Stimulated activated memory B cell treated with anti-CD40 and anti-IgM and Interleukin-4, amounts not matched to agents 10 μg/mL and 1 μg/mL and 100 μg/mL, for 72 hours (primary cell): ENCODE data around the gene HES6.
A peak's percentile ranks its signal among the peaks of the same experiment; 100 is the strongest.

Source experiments
- ATAC-seq: fragments of 150-1000 bp; cut with Tn5 transposase; 2 replicates; pipeline ENCODE4 v1.10.0; 2021
- H3K27ac Mint-ChIP-seq: one replicate; pipeline ENCODE4 v1.8.0; 2022; ENCODE audit warnings: mild to moderate bottlenecking, mixed read lengths
- H3K27me3 Mint-ChIP-seq: one replicate; pipeline ENCODE4 v1.8.0; 2022; ENCODE audit warnings: mixed read lengths
- H3K36me3 Mint-ChIP-seq: one replicate; pipeline ENCODE4 v1.8.0; 2022; ENCODE audit warnings: mixed read lengths
- H3K4me1 Mint-ChIP-seq: one replicate; pipeline ENCODE4 v1.8.0; 2022; ENCODE audit warnings: mixed read lengths
- H3K4me3 Mint-ChIP-seq: one replicate; pipeline ENCODE4 v1.8.0; 2022; ENCODE audit warnings: mild to moderate bottlenecking, moderate library complexity, mixed read lengths
- H3K9me3 Mint-ChIP-seq: one replicate; pipeline ENCODE4 v1.8.0; 2022; ENCODE audit warnings: mixed read lengths

Gene HES6

DNA sequence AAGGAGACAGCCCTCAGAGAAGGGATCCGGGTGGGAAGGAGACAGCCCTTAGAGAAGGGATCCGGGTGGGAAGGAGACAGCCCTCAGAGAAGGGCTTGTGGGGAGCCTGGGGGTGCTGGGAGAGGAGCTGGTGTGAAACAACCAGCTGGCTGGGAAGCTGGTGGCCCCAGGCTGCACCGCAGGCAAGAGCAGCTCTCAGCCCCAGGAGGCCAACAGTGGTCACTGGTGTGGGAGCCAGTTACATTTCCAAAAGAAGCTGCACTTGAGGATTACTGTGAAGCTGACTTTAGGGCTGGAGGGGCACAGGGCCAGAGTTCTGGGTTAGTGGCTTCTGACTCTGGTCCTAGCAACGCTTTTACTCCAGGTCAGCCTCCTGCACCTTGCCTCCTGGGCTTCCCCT, 3.3 kb downstream of the HES6 start:
- Mint-ChIP-seq H3K4me1 (peaks cover 15% of the 10 kb centered on the region), H3K4me3 (no peak overlapping the region), H3K36me3 (peaks cover 8% of the 10 kb centered on the region), H3K9me3 (no peaks in the 10 kb centered on the region), H3K27ac (no peak overlapping the region), H3K27me3 (peaks cover 24% of the 10 kb centered on the region)
- no peak for ATAC-seq

DNA sequence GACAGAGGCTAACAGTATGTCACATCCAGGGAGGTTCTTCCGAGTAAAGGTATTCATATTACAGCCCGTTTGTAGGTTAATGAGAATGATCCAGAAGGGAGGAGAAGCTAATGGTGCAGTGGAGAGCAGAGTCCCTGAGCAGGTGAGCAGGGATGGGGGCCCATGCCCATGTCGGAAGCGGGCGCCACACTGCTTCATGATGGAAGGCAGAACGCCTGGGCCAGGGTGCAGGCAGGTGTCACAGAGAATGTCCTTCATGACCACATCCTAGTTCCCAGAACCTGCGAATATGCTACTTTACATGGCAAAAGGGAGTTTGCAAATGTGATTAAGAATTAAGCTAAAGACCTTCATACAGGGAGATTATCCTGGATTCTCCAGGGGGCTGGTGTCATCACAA, 4.0 kb downstream of the HES6 start:
- peaks cover 24% of the 10 kb centered on the region for H3K27me3 Mint-ChIP-seq
- peaks cover 8% of the 10 kb centered on the region for H3K36me3 Mint-ChIP-seq
- H3K4me1 Mint-ChIP-seq = peaks cover 16% of the 10 kb centered on the region
- no peak overlapping the region for H3K27ac Mint-ChIP-seq
- H3K9me3 Mint-ChIP-seq = no peaks in the 10 kb centered on the region
- no peak for ATAC-seq
- no peak overlapping the region for H3K4me3 Mint-ChIP-seq

- H3K36me3 Mint-ChIP-seq = peaks cover 8% of the 10 kb centered on the region
- H3K4me1 Mint-ChIP-seq = peaks cover 19% of the 10 kb centered on the region
- peaks cover 29% of the 10 kb centered on the region for H3K27me3 Mint-ChIP-seq
- H3K9me3 Mint-ChIP-seq = no peaks in the 10 kb centered on the region
- no peak overlapping the region for H3K27ac Mint-ChIP-seq
- ATAC-seq = no peak
- H3K4me3 Mint-ChIP-seq = no peak overlapping the region
Measured at GRCh38 chr2:238235331-238235732, 4.5 kb downstream of the HES6 start.

DNA sequence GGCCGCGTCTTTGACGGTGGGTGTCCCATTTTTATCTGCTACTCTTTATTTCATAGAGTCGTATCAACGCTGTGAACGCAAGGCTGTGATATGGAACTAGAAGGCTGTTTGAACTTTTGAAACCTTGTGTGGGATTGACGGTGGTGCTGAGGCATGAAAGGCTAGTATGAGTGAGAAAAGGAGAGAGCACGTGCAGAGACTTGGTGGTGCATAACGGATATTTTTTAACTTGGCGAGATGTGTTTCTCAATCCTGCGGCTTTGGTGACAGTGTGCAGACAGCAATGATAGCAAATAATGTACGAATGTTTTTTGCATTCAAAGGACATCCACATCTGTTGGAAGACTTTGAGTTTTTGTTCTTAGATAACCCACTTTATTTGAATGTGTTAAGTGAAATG, 6.2 kb downstream of the HES6 start:
- peaks cover 32% of the 10 kb centered on the region for H3K27me3 Mint-ChIP-seq
- ATAC-seq = no peak
- H3K36me3 Mint-ChIP-seq = peaks cover 8% of the 10 kb centered on the region
- H3K4me1 Mint-ChIP-seq = peaks cover 18% of the 10 kb centered on the region
- no peak overlapping the region for H3K27ac Mint-ChIP-seq
- no peaks in the 10 kb centered on the region for H3K9me3 Mint-ChIP-seq
- no peak overlapping the region for H3K4me3 Mint-ChIP-seq

- ATAC-seq = no peak
- H3K36me3 Mint-ChIP-seq = peaks cover 17% of the 10 kb centered on the region
- peak overlapping the region; percentile 82 for H3K4me3 Mint-ChIP-seq
- H3K9me3 Mint-ChIP-seq = no peaks in the 10 kb centered on the region
- H3K27me3 Mint-ChIP-seq = peaks cover 32% of the 10 kb centered on the region
- H3K27ac Mint-ChIP-seq = peak overlapping the region; percentile 15
- peaks cover 18% of the 10 kb centered on the region for H3K4me1 Mint-ChIP-seq
Measured at GRCh38 chr2:238231809-238232208, 8.0 kb downstream of the HES6 start.

GRCh38 chr2:238231251-238231793, 8.5 kb downstream of the HES6 start:
- H3K4me3 Mint-ChIP-seq = peak overlapping the region; percentile 82
- H3K27me3 Mint-ChIP-seq = peaks cover 27% of the 10 kb centered on the region
- peaks cover 22% of the 10 kb centered on the region for H3K36me3 Mint-ChIP-seq
- peak overlapping the region; percentile 15 for H3K27ac Mint-ChIP-seq
- peak; percentile 88 for ATAC-seq
- H3K4me1 Mint-ChIP-seq = peaks cover 18% of the 10 kb centered on the region
- H3K9me3 Mint-ChIP-seq = no peaks in the 10 kb centered on the region

GRCh38 chr2:238230699-238231098, 9.1 kb downstream of the HES6 start:
- no peaks in the 10 kb centered on the region for H3K9me3 Mint-ChIP-seq
- peaks cover 18% of the 10 kb centered on the region for H3K4me1 Mint-ChIP-seq
- H3K27me3 Mint-ChIP-seq = peaks cover 21% of the 10 kb centered on the region
- H3K27ac Mint-ChIP-seq = no peak overlapping the region
- H3K4me3 Mint-ChIP-seq = peak overlapping the region; percentile 33
- ATAC-seq = no peak
- H3K36me3 Mint-ChIP-seq = peaks cover 28% of the 10 kb centered on the region

- Mint-ChIP-seq H3K27me3 (peaks cover 9% of the 10 kb centered on the region), H3K4me1 (peaks cover 18% of the 10 kb centered on the region)
Measured at GRCh38 chr2:238228700-238229099, 11.1 kb downstream of the HES6 start.

GRCh38 chr2:238227587-238228032, 12.2 kb downstream of the HES6 start:
- peaks cover 18% of the 10 kb centered on the region for H3K4me1 Mint-ChIP-seq
- H3K9me3 Mint-ChIP-seq = no peaks in the 10 kb centered on the region
- ATAC-seq = no peak
- peaks cover 34% of the 10 kb centered on the region for H3K36me3 Mint-ChIP-seq
- no peak overlapping the region for H3K27ac Mint-ChIP-seq
- H3K4me3 Mint-ChIP-seq = no peak overlapping the region
- peaks cover 9% of the 10 kb centered on the region for H3K27me3 Mint-ChIP-seq

More at GRCh38 chr2:238228700-238229099, 11.1 kb downstream of the HES6 start:
- no peak for ATAC-seq
- no peak overlapping the region for H3K27ac Mint-ChIP-seq
- no peak overlapping the region for H3K4me3 Mint-ChIP-seq
- peaks cover 39% of the 10 kb centered on the region for H3K36me3 Mint-ChIP-seq
- no peaks in the 10 kb centered on the region for H3K9me3 Mint-ChIP-seq

DNA sequence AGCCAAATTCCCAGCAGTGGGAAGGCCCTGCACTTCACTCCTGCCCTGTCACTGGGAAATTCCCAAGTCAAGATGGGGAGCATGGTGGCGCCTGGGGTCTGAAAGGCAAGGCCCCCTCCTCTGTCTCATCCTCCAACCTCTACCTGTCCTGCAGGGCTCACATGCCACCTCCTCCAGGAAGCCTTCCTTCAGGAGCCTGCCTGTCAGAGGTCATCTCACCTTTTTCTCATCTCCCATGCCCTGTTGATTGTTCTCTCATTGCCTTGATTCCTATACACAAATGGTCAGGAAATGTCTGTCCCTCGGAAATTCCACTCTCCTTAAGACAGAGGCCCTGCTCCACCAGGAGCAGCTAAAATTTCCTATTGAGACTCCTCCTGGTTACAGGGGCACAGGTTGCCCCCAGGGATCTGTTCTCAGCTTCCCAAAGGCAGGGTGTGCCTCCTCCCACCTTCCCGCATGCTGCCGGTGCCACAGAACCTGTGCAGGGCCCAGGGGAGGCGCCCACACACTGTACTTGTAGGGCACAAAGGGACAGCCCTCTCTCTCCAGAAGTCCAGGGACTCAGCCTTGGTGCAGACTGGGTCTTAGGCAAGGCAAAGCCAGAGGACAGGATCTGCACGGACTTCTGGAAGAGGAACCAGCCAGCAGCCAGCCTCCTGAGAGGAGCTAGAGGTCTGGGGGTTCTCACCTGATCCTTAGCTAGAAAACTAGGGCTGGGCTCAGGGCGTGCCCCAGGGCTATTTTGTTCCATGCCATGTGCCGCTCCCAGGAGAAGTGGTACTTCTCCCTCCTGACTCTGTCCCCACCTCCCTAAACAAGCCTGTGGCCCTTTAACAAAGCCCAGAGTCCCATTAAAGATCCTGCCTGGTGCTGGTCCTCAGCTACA, 12.9 kb downstream of the HES6 start:
- H3K9me3 Mint-ChIP-seq = no peaks in the 10 kb centered on the region
- H3K36me3 Mint-ChIP-seq = peaks cover 34% of the 10 kb centered on the region
- no peak overlapping the region for H3K27ac Mint-ChIP-seq
- no peak for ATAC-seq
- no peak overlapping the region for H3K4me3 Mint-ChIP-seq
- H3K4me1 Mint-ChIP-seq = peaks cover 18% of the 10 kb centered on the region
- H3K27me3 Mint-ChIP-seq = peaks cover 9% of the 10 kb centered on the region

GRCh38 chr2:238225911-238226697, 13.7 kb downstream of the HES6 start:
- H3K4me3 Mint-ChIP-seq = no peak overlapping the region
- peaks cover 34% of the 10 kb centered on the region for H3K36me3 Mint-ChIP-seq
- no peak overlapping the region for H3K27ac Mint-ChIP-seq
- peaks cover 10% of the 10 kb centered on the region for H3K4me1 Mint-ChIP-seq
- ATAC-seq = peak; percentile 16
- no peaks in the 10 kb centered on the region for H3K9me3 Mint-ChIP-seq
- H3K27me3 Mint-ChIP-seq = peaks cover 9% of the 10 kb centered on the region

DNA sequence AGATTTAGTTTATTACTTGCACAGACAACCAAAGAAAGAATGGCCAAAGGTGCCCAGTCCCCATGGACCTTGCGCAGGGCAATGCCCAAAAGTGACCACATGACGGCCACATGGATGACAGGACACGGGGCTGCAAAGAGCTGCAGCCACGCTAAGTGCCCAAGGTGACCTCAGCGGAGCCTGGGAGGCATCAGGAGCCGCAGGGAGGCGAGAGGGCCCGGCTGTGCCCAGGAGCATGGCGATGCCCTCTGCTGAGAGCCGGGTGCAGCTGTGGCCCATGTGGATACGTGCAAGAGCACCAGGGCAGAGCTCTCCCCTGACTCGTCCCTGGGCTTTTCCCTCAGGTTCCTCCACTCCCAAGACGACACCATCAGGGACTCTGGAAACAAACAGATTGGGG, 14.7 kb downstream of the HES6 start:
- Mint-ChIP-seq H3K4me3 (no peak overlapping the region), H3K36me3 (peaks cover 34% of the 10 kb centered on the region), H3K27me3 (peaks cover 1% of the 10 kb centered on the region), H3K4me1 (peaks cover under 1% of the 10 kb centered on the region), H3K27ac (no peak overlapping the region), H3K9me3 (no peaks in the 10 kb centered on the region)
- ATAC-seq = no peak

DNA sequence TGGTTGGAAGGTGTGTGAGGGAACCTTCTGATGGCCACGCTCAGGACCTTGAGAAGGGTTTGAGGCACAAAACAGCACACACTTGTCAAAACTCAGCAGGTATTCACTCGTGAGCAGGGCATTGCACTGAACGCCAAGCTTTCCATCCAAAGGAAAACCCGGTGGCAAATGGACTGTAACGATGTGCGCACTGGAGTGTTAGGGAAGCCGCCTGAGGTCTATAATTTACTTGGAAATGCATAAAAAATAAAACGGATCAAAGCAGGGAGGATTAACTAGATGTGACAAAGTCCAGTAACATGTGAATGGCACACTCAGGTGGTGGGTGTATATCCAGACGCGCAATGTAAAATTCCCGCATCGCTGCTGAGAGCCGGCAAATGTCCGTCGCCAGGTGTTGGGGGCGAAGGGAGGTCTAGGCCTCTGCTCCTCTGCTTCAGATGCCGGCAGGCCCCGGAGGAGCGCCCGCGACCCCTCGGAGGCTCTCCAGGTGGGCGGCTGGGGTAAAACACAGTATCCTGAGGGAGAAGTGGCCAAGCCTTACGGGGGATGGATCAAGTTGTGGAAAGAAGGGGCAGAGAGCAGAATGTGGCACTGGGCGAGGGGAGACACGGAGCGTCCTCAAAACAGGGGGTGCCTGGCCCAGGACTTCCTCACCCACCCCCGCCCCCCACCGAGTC, 15.3 kb downstream of the HES6 start:
- no peak overlapping the region for H3K4me3 Mint-ChIP-seq
- H3K36me3 Mint-ChIP-seq = peaks cover 34% of the 10 kb centered on the region
- ATAC-seq = no peak
- H3K27ac Mint-ChIP-seq = no peak overlapping the region
- no peaks in the 10 kb centered on the region for H3K4me1 Mint-ChIP-seq
- no peaks in the 10 kb centered on the region for H3K9me3 Mint-ChIP-seq
- H3K27me3 Mint-ChIP-seq = no peaks in the 10 kb centered on the region

DNA sequence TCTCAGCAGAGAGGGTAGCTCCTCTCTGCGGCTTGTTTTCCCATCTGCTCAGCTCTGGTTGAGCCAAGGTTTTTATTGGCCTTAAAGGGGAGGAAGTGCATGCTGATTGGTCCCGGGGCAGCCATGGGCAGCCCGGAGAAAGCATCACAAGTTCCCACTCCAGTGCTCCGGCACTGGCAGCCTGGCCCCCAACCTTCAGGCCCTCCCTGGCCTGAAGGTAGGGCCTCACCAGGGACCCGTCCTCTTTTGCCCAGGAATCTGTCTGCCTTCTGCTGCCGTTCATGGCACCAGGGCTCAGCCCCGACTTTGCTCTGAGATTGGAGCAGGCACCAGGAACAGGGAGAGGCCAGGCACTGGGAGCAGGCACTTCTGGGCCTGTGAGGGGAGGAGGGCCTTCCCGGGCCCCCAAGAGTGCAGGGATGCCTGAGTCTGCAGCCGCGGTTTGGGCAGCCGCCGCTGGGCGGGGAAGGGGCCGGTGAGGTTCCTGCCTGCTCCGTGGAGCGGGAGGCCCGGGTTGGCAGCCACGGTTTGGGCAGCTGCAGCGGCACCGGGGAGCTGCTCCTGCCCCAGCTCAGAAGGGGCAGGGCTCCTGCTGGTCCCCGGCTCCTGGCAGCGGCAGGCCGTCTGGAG, 18.8 kb downstream of the HES6 start:
- Mint-ChIP-seq H3K4me3 (no peak overlapping the region), H3K27me3 (no peaks in the 10 kb centered on the region), H3K9me3 (no peaks in the 10 kb centered on the region), H3K36me3 (peaks cover 23% of the 10 kb centered on the region), H3K27ac (no peak overlapping the region), H3K4me1 (no peaks in the 10 kb centered on the region)
- peak; percentile 12 for ATAC-seq
